IMR-90 (cell line): ENCODE results near the gene FRYL. TPM values are rescaled to one million over a fixed set of nuclear protein-coding genes. Genes with fewer than 3 reads are reported as not detected.

Source experiments
- ATAC-seq: fragments of 200-7000 bp; cut with Tn5 transposase; 2 replicates; pipeline ENCODE4 v1.9.1; 2020; ENCODE audit warnings: low read depth, mild to moderate bottlenecking, moderate library complexity
- BruUV-seq: library from RNA; stranded (reverse); fragments of 400-500 nt; replicated peaks from 2 replicates; lab custom pipeline; 2021; lab: Mats Ljungman, UMichigan
- CTCF ChIA-PET: fragments of 300-600 bp; formaldehyde crosslinking; extraction: SDS; loops from one replicate; lab custom pipeline; 2021; ENCODE audit warnings: antibody characterized with exemption; lab: Yijun Ruan, JAX
- POLR2A ChIA-PET: fragments of 300-600 bp; sonication (Branson Sonifier 250); formaldehyde crosslinking; loops from one replicate; lab custom pipeline; 2022; ENCODE audit warnings: antibody characterized with exemption; ENCODE audit not compliant: unreplicated experiment; lab: Charles Lee
- DNase-seq: peaks from one replicate; pipeline ENCODE4 v3.0.0; 2013
- H2AFZ ChIP-seq: replicated peaks from 2 replicates; pipeline ENCODE3; 2013; ENCODE audit warnings: low read length, mild to moderate bottlenecking; ENCODE audit not compliant: poor library complexity
- H2AK5ac ChIP-seq: 2 replicates; pipeline ENCODE4 v1.6.1; 2013; ENCODE audit warnings: low read depth, low read length, inconsistent platforms
- H2AK9ac ChIP-seq: replicated peaks from 2 replicates; pipeline ENCODE3; 2013; ENCODE audit warnings: mild to moderate bottlenecking, low read depth, low read length, moderate library complexity; ENCODE audit not compliant: poor library complexity
- H2BK120ac ChIP-seq: 2 replicates; pipeline ENCODE4 v1.6.1; 2013; ENCODE audit warnings: low read depth, low read length, inconsistent platforms
- H2BK15ac ChIP-seq: 3 replicates; pipeline ENCODE4 v1.6.1; 2013; ENCODE audit warnings: low read depth, low read length, inconsistent platforms
- H2BK20ac ChIP-seq: 2 replicates; pipeline ENCODE4 v1.6.1; 2013; ENCODE audit warnings: low read depth, mild to moderate bottlenecking, inconsistent platforms, low read length, moderate library complexity
- H2BK5ac ChIP-seq: 2 replicates; pipeline ENCODE4 v1.6.1; 2013; ENCODE audit warnings: mild to moderate bottlenecking, low read depth, low read length, inconsistent platforms; ENCODE audit not compliant: poor library complexity, severe bottlenecking
- H3K14ac ChIP-seq: replicated peaks from 2 replicates; pipeline ENCODE4 v1.6.1; 2013; ENCODE audit warnings: low read depth, low read length, inconsistent platforms
- H3K18ac ChIP-seq: 2 replicates; pipeline ENCODE4 v1.6.1; 2013; ENCODE audit warnings: low read depth, low read length, control low read depth
- H3K23ac ChIP-seq: 2 replicates; pipeline ENCODE4 v1.6.1; 2013; ENCODE audit warnings: low read depth, low read length, inconsistent platforms
- H3K27ac ChIP-seq: 2 replicates; pipeline ENCODE4 v1.5.1; 2013; ENCODE audit warnings: mild to moderate bottlenecking, control low read depth, low read length; ENCODE audit not compliant: insufficient read depth
- H3K27me3 ChIP-seq: 2 replicates; pipeline ENCODE4 v1.6.1; 2013; ENCODE audit warnings: low read length; ENCODE audit not compliant: control insufficient read depth, insufficient read depth
- H3K36me3 ChIP-seq: 2 replicates; pipeline ENCODE4 v1.6.1; 2013; ENCODE audit warnings: low read length, mixed read lengths; ENCODE audit not compliant: control insufficient read depth, insufficient read depth
- H3K4ac ChIP-seq: 2 replicates; pipeline ENCODE4 v1.6.1; 2013; ENCODE audit warnings: low read depth, low read length, inconsistent platforms
- H3K4me1 ChIP-seq: 2 replicates; pipeline ENCODE4 v1.6.1; 2013; ENCODE audit warnings: low read length, mixed read lengths; ENCODE audit not compliant: control insufficient read depth, insufficient read depth
- H3K4me2 ChIP-seq: 2 replicates; pipeline ENCODE4 v1.6.1; 2013; ENCODE audit warnings: low read depth, mild to moderate bottlenecking, control low read depth, low read length, moderate library complexity
- H3K4me3 ChIP-seq: 2 replicates; pipeline ENCODE4 v1.5.1; 2013; ENCODE audit warnings: low read depth, mild to moderate bottlenecking, control low read depth, low read length, moderate library complexity; ENCODE audit not compliant: insufficient read depth
- H3K56ac ChIP-seq: 2 replicates; pipeline ENCODE4 v1.6.1; 2013; ENCODE audit warnings: low read length, inconsistent platforms; ENCODE audit not compliant: insufficient read depth; ENCODE audit errors: extremely low read depth
- H3K79me1 ChIP-seq, 2 experiments: 2 replicates each; pipeline ENCODE4 v1.6.1; 2013; ENCODE audit warnings: low read length in 2 of 2, inconsistent platforms in 1 of 2, low read depth in 1 of 2
- H3K9ac ChIP-seq: 2 replicates; pipeline ENCODE4 v1.6.1; 2013; ENCODE audit warnings: low read depth, low read length, control low read depth
- H3K9me1 ChIP-seq: 2 replicates; pipeline ENCODE4 v1.6.1; 2013; ENCODE audit warnings: low read length, inconsistent platforms; ENCODE audit not compliant: insufficient read depth
- H3K9me3 ChIP-seq: 2 replicates; pipeline ENCODE4 v1.6.1; 2013; ENCODE audit warnings: low read length; ENCODE audit not compliant: control insufficient read depth, insufficient read depth
- H4K20me1 ChIP-seq: 2 replicates; pipeline ENCODE4 v1.6.1; 2013; ENCODE audit warnings: low read length, inconsistent platforms; ENCODE audit not compliant: insufficient read depth
- H4K5ac ChIP-seq: 2 replicates; pipeline ENCODE4 v1.6.1; 2013; ENCODE audit warnings: mild to moderate bottlenecking, low read depth, low read length, control low read depth
- H4K8ac ChIP-seq, 2 experiments: 2 replicates each; pipeline ENCODE4 v1.6.1; 2013; ENCODE audit warnings: low read depth in 2 of 2, low read length in 2 of 2, control low read depth in 1 of 2, inconsistent platforms in 1 of 2
- H4K91ac ChIP-seq: 2 replicates; pipeline ENCODE4 v1.6.1; 2013; ENCODE audit warnings: low read depth, low read length, inconsistent platforms; ENCODE audit not compliant: insufficient read depth
- BHLHE40 ChIP-seq: fragments of 150-350 bp; IDR thresholded peaks from 2 replicates; pipeline ENCODE4 v1.6.1; 2016; ENCODE audit warnings: mild to moderate bottlenecking, low read depth, low read length
- MAFK ChIP-seq: IDR thresholded peaks from 2 replicates; pipeline ENCODE4 v1.6.1; 2012; ENCODE audit warnings: low read depth, low read length, improper control_type of control experiment
- MAZ ChIP-seq: IDR thresholded peaks from 2 replicates; pipeline ENCODE4 v1.6.1; 2012; ENCODE audit warnings: low read depth, mild to moderate bottlenecking, low read length, improper control_type of control experiment, moderate library complexity, borderline replicate concordance
- POLR2A ChIP-seq: IDR thresholded peaks from 2 replicates; pipeline ENCODE4 v1.6.1; 2012; ENCODE audit warnings: mild to moderate bottlenecking, low read depth, low read length
- RAD21 ChIP-seq: IDR thresholded peaks from 2 replicates; pipeline ENCODE4 v1.6.1; 2012; ENCODE audit warnings: low read length, improper control_type of control experiment
- RCOR1 ChIP-seq: IDR thresholded peaks from 2 replicates; pipeline ENCODE4 v1.6.1; 2012; ENCODE audit warnings: mild to moderate bottlenecking, low read length, improper control_type of control experiment; ENCODE audit not compliant: insufficient replicate concordance
- SMC3 ChIP-seq: fragments of 150-350 bp; IDR thresholded peaks from 2 replicates; pipeline ENCODE4 v1.6.1; 2016; ENCODE audit warnings: low read depth, mild to moderate bottlenecking, antibody characterized with exemption, low read length, moderate library complexity
- WGBS, 2 experiments: methylation state at CpG; one replicate each; pipeline versions ENCODE4 v1.1.5 to v1.1.7; 2013; ENCODE audit warnings: missing lambda C conversion rate in 2 of 2; ENCODE audit not compliant: insufficient read length in 1 of 2; ENCODE audit errors: extremely low coverage in 2 of 2; 5-methylcytosine and 5-hydroxymethylcytosine counted together
- dilution Hi-C: fragments of 300-500 bp; cut with HindIII; formaldehyde crosslinking; loops from one replicate; pipeline ENCODE4 v1.14.3; 2018; ENCODE audit warnings: low sequenced_read_pairs; ENCODE audit not compliant: unreplicated experiment
- in situ Hi-C: fragments of 300-500 bp; cut with MboI; formaldehyde crosslinking; loops from 3 replicates; pipeline ENCODE4 v1.14.3; 2019; ENCODE audit warnings: low sequenced_read_pairs, inconsistent platforms, mixed read lengths
- intact Hi-C: fragments of 100-400 bp; cut with micrococcal nuclease; formaldehyde crosslinking; loops from 2 replicates; pipeline ENCODE4 v1.10.0; 2022
- polyA plus RNA-seq, 3 experiments: library from polyadenylated mRNA; depleted of rRNA; stranded (reverse); fragments of >200 nt; gene quantifications; 2 replicates each; pipeline ENCODE4 v1.2.3, GENCODE V29; 2012; ENCODE audit warnings: low replicate concordance in 1 of 3
- total RNA-seq: library from RNA; depleted of rRNA; stranded (reverse); fragments of >200 nt; gene quantifications from 2 replicates; pipeline ENCODE4 v1.2.3, GENCODE V29; 2012
- TF ChIP-seq, protein P1 (sequence below): fragments of 150-350 bp; IDR thresholded peaks from 2 replicates; pipeline ENCODE4 v1.6.1; 2017; ENCODE audit warnings: mild to moderate bottlenecking, antibody characterized with exemption, low read length, low read depth

Gene FRYL
- total and polyA plus RNA-seq, 2 of the 4 experiments (the other 2 are of a cell fraction), result 9.9 to 77.4 TPM

DNA sequence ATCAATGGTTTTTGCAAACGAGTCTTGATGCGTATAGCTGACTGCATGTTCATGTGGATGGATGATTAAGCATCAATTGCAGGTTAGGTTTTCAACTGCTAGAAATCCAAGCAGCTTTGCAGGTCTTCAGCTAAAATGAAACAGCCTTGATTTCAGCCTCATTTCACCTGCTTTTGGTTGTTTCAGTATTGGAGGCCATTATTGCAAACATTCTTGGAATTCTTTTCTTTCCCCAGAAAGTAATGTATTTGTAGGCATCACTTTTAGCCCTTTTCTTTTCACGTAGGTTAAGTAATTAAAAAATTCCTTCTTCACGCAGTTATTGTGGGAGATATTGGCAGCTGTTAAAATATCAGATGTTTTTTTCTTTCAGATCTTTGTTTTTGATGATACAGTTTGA lies 281.2 kb downstream of the FRYL start:
- no peak overlapping the region for H3K9ac ChIP-seq
- CTCF ChIA-PET, result no interaction called here
- WGBS, 2 experiments, result no CpG with 5 or more reads among the region's 4 CpGs
- no peak overlapping the region for H2AK9ac ChIP-seq
- TF ChIP-seq MAFK (no peak), RAD21 (no peak), SMC3 (no peak), BHLHE40 (no peak), POLR2A (no peak), RCOR1 (no peak), MAZ (no peak)
- TF ChIP-seq, protein P1, sequence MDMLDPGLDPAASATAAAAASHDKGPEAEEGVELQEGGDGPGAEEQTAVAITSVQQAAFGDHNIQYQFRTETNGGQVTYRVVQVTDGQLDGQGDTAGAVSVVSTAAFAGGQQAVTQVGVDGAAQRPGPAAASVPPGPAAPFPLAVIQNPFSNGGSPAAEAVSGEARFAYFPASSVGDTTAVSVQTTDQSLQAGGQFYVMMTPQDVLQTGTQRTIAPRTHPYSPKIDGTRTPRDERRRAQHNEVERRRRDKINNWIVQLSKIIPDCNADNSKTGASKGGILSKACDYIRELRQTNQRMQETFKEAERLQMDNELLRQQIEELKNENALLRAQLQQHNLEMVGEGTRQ, result no peak
- POLR2A ChIA-PET, result no interaction called here
- no peak overlapping the region for H2AK5ac ChIP-seq
- H4K8ac ChIP-seq, result no peak overlapping the region
- H3K4me1 ChIP-seq, result no peaks in the 10 kb centered on the region
- no peak overlapping the region for H2BK120ac ChIP-seq
- H3K27me3 ChIP-seq, result no peaks in the 10 kb centered on the region
- H2BK5ac ChIP-seq, result no peak overlapping the region
- no peak overlapping the region for H3K4me3 ChIP-seq
- H3K18ac ChIP-seq, result no peak overlapping the region
- H3K56ac ChIP-seq, result no peak overlapping the region
- intact Hi-C loops (no loop called here), in situ Hi-C loops (loop anchor here (25.0 kb wide), 1 partner anchor 112 kb away; no protein-coding TSS in a partner anchor), dilution Hi-C loops (no loop called here)
- no peak overlapping the region for H2AFZ ChIP-seq
- H3K27ac ChIP-seq, result no peak overlapping the region
- no peaks in the 10 kb centered on the region; the same call in 1 of the 2 replicates for H3K9me1 ChIP-seq
- H2BK20ac ChIP-seq, result no peak overlapping the region
- H3K4me2 ChIP-seq, result no peak overlapping the region
- H3K79me1 ChIP-seq, result no peaks in the 10 kb centered on the region
- DNase-seq (no peak), ATAC-seq (no peak)
- no peak overlapping the region for H3K23ac ChIP-seq
- H4K5ac ChIP-seq, result no peak overlapping the region
- H3K14ac ChIP-seq, result no peak overlapping the region
- no TSS peak for BruUV-seq
- H2BK15ac ChIP-seq, result no peak overlapping the region
- H3K36me3 ChIP-seq, result peaks cover 12% of the 10 kb centered on the region
- no peak overlapping the region for H4K91ac ChIP-seq
- H3K4ac ChIP-seq, result no peak overlapping the region
- H3K9me3 ChIP-seq, result no peaks in the 10 kb centered on the region
- H4K20me1 ChIP-seq, result no peaks in the 10 kb centered on the region
